AG09309 (cell line): ENCODE data around the gene PCK2.

Experiments used
- DNase-seq: peaks from one replicate; pipeline ENCODE4 v3.0.0-alpha.2; 2010; ENCODE audit warnings: low read depth
- H3K4me3 ChIP-seq: 2 replicates; pipeline ENCODE4 v1.5.1; 2011; ENCODE audit warnings: mild to moderate bottlenecking, low read depth, low read length, moderate library complexity; ENCODE audit not compliant: control insufficient read depth
- CTCF ChIP-seq: IDR thresholded peaks from 2 replicates; pipeline ENCODE4 v1.5.1; 2011; ENCODE audit warnings: mild to moderate bottlenecking, low read depth, low read length, inconsistent platforms; ENCODE audit not compliant: insufficient read depth, control insufficient read depth; ENCODE audit errors: missing control alignments

Gene PCK2

DNA sequence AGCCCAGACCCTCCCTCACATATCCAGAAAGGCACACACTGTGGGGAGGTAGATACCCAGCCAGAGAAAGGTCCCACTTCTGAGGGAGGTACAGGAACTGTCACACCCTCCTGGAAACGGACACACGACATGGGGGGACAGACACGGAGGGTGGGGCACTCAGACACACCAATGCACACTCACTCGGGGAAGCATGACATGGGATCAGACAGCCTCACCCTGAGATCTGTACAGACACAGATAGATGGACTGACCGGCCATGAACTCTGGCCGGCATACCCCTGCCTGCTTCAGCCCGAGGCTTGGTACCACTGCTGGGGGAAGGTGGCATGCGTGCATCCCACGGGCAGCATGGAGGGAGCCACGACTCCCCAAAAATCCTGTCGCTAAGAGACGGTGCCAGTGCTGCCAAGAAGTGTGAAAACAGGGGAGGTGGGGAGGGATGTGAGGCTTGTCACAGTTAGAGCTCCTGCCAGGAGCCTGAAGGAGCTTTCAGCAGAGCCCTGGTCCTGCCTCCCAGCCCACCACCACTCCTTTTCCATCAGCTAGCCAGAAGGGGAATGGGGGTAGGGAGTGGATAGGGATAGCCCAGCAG lies 22.2 kb upstream of the PCK2 start:
- TF ChIP-seq CTCF = no peak
- H3K4me3 ChIP-seq = no peak overlapping the region
- no peak for DNase-seq

- no peak for TF ChIP-seq CTCF
- no peak for DNase-seq
- no peak overlapping the region for H3K4me3 ChIP-seq
Observed at GRCh38 chr14:24072436-24072835, 21.7 kb upstream of the PCK2 start.

- no peak for TF ChIP-seq CTCF
- H3K4me3 ChIP-seq = no peak overlapping the region
- DNase-seq = no peak
Observed at GRCh38 chr14:24072881-24073877, 20.9 kb upstream of the PCK2 start.

- no peak for DNase-seq
- H3K4me3 ChIP-seq = no peak overlapping the region
- TF ChIP-seq CTCF = no peak
Observed at GRCh38 chr14:24074625-24075484, 19.3 kb upstream of the PCK2 start.

GRCh38 chr14:24075485-24076301 lies 18.4 kb upstream of the PCK2 start:
- no peak for DNase-seq
- no peak for TF ChIP-seq CTCF

GRCh38 chr14:24076302-24076601 lies 17.9 kb upstream of the PCK2 start:
- no peak overlapping the region for H3K4me3 ChIP-seq
- TF ChIP-seq CTCF = no peak

More at GRCh38 chr14:24075485-24076301, 18.4 kb upstream of the PCK2 start:
- no peak overlapping the region for H3K4me3 ChIP-seq

More at GRCh38 chr14:24076302-24076601, 17.9 kb upstream of the PCK2 start:
- no peak for DNase-seq
